CD8-positive, alpha-beta memory T cell (primary cell): Measurements from ENCODE around the gene KHDC4. TPM values are rescaled to one million over a fixed set of nuclear protein-coding genes. Genes with fewer than 3 reads are reported as not detected.
"Not testable (repeated sequence)": the region's sequence is repeated elsewhere in the genome, so short reads cannot be mapped to it uniquely, and the experiment has no call there.

Experiments used
- CTCF ChIA-PET: fragments of 350-600 bp; sonication (Branson Sonifier 250); formaldehyde crosslinking; loops from one replicate; lab custom pipeline; 2021; ENCODE audit warnings: antibody characterized with exemption; lab: Charles Lee
- POLR2A ChIA-PET: fragments of 350-600 bp; sonication (Branson Sonifier 250); formaldehyde crosslinking; loops from one replicate; lab custom pipeline; 2021; ENCODE audit warnings: antibody characterized with exemption; lab: Charles Lee
- DNase-seq, 5 donors: peaks; one replicate each; pipeline versions ENCODE4 v3.0.0 to v3.0.0-alpha.2; 2020 to 2022; ENCODE audit warnings: mixed read lengths in 1 of 5
- H3K27ac ChIP-seq: one replicate; pipeline ENCODE4 v1.7.0; 2013; ENCODE audit warnings: low read depth, mild to moderate bottlenecking, low read length, moderate library complexity
- H3K27me3 ChIP-seq: 2 replicates; pipeline ENCODE4 v1.7.0; 2013; ENCODE audit warnings: low read length, mild to moderate bottlenecking; ENCODE audit not compliant: insufficient read depth, poor library complexity, severe bottlenecking
- H3K36me3 ChIP-seq: 2 replicates; pipeline ENCODE4 v1.7.0; 2013; ENCODE audit warnings: mild to moderate bottlenecking, low read length, moderate library complexity; ENCODE audit not compliant: insufficient read depth
- H3K4me1 ChIP-seq: 2 replicates; pipeline ENCODE4 v1.7.0; 2013; ENCODE audit warnings: mild to moderate bottlenecking, low read length, moderate library complexity; ENCODE audit not compliant: insufficient read depth
- H3K4me3 ChIP-seq: 2 replicates; pipeline ENCODE4 v1.7.0; 2013; ENCODE audit warnings: mild to moderate bottlenecking, low read length
- H3K9me3 ChIP-seq: 2 replicates; pipeline ENCODE4 v1.7.0; 2013; ENCODE audit warnings: mild to moderate bottlenecking, low read length
- H3K27ac Mint-ChIP-seq, 8 donors: one replicate each; pipeline ENCODE4 v1.8.0; 2020 to 2021; ENCODE audit warnings: mixed read lengths in 8 of 8, mild to moderate bottlenecking in 6 of 8, inconsistent platforms in 3 of 8, moderate library complexity in 3 of 8
- H3K27me3 Mint-ChIP-seq, 2 donors: one replicate each; pipeline ENCODE4 v1.8.0; 2020 to 2021; ENCODE audit warnings: mixed read lengths in 2 of 2, mild to moderate bottlenecking in 1 of 2, moderate library complexity in 1 of 2
- H3K36me3 Mint-ChIP-seq, 3 donors: one replicate each; pipeline ENCODE4 v1.8.0; 2020 to 2021; ENCODE audit warnings: mixed read lengths in 3 of 3, inconsistent platforms in 1 of 3, mild to moderate bottlenecking in 1 of 3
- H3K4me1 Mint-ChIP-seq, 3 donors: one replicate each; pipeline ENCODE4 v1.8.0; 2020 to 2021; ENCODE audit warnings: mixed read lengths in 3 of 3, inconsistent platforms in 1 of 3, mild to moderate bottlenecking in 1 of 3
- H3K4me3 Mint-ChIP-seq, 7 donors: one replicate each; pipeline ENCODE4 v1.8.0; 2020 to 2021; ENCODE audit warnings: mixed read lengths in 7 of 7, mild to moderate bottlenecking in 6 of 7, moderate library complexity in 4 of 7, inconsistent platforms in 2 of 7
- H3K9me3 Mint-ChIP-seq, 5 donors: one replicate each; pipeline ENCODE4 v1.8.0; 2020 to 2022; ENCODE audit warnings: mixed read lengths in 5 of 5, mild to moderate bottlenecking in 3 of 5, moderate library complexity in 2 of 5, inconsistent platforms in 1 of 5
- polyA plus RNA-seq: library from polyadenylated mRNA; unstranded; fragments of 300-500 nt; fragmentation: Illumina TruSeq; gene quantifications from one replicate; pipeline ENCODE4 v1.2.3, GENCODE V29; 2021
- total RNA-seq, 2 experiments: library from RNA; stranded (reverse); gene quantifications; one replicate each; pipeline ENCODE4 v1.2.3, GENCODE V29; 2021

Gene KHDC4
- total and polyA plus RNA-seq, 3 experiments from 2014 or later = 8.2 to 61.2 (median 58.8) TPM

DNA sequence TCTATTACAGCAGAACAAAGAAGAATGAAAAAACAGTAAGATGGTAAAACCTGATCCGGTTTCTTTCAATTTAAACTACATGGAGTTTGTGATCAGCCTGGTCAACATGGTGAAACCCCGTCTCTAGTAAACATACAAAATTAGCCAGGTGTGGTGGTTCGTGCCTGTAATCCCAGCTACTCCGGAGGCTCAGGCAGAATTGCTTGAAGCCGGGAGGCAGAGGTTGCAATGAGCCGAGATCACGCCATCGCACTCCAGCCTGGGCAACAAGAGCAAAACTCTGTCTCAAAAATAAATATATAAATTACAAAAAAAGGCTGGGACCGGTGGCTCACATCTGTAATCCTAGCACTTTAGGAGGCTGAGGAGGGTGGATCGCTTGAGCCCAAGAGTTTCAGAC is 3.5 kb downstream of the KHDC4 start:
- not testable (repeated sequence) for H3K27ac ChIP-seq, H3K9me3 Mint-ChIP-seq, H3K9me3 ChIP-seq, DNase-seq, H3K27me3 Mint-ChIP-seq, H3K27me3 ChIP-seq
- peak overlapping the region; percentile 41 to 92 (median 77) for H3K27ac Mint-ChIP-seq
- H3K4me3 Mint-ChIP-seq = peak overlapping the region; percentile 16 to 85 (median 64)
- Histone ChIP-seq H3K4me1 (peaks cover 42% of the 10 kb centered on the region), H3K36me3 (peaks cover 60% of the 10 kb centered on the region), H3K4me3 (peak overlapping the region; percentile 4)
- CTCF ChIA-PET = interaction anchor here (0.9 to 3.1 kb wide), 7 partner anchors 8 to 136 kb away, joined by 3 to 10 read pairs (median 5); no protein-coding TSS in a partner anchor
- H3K36me3 Mint-ChIP-seq = peaks cover 3 to 62% (median 13%) of the 10 kb centered on the region in 3 donors
- H3K4me1 Mint-ChIP-seq = peaks cover 12 to 32% (median 15%) of the 10 kb centered on the region in 3 donors
- POLR2A ChIA-PET = interaction anchor here (0.6 kb wide), 2 partner anchors 112 to 133 kb away, joined by 3 to 5 read pairs; no protein-coding TSS in a partner anchor

GRCh38 chr1:155929057-155929456 is 5.2 kb downstream of the KHDC4 start:
- no peak for DNase-seq
- ChIA-PET POLR2A (no interaction called here), CTCF (interaction anchor here (1.4 to 1.6 kb wide), 2 partner anchors 9 to 61 kb away, joined by 5 to 10 read pairs; no protein-coding TSS in a partner anchor)
- Mint-ChIP-seq H3K36me3 (peaks cover 3 to 74% (median 14%) of the 10 kb centered on the region in 3 donors), H3K9me3 (no peaks in the 10 kb centered on the region), H3K27me3 (no peaks in the 10 kb centered on the region), H3K27ac (peak overlapping the region in 5 of 8 donors; percentile 2 to 62 (median 43)), H3K4me1 (peaks cover 12 to 34% (median 20%) of the 10 kb centered on the region in 3 donors), H3K4me3 (peak overlapping the region in 1 of 7 donors; percentile 26)
- Histone ChIP-seq H3K4me1 (peaks cover 37% of the 10 kb centered on the region), H3K9me3 (no peaks in the 10 kb centered on the region), H3K36me3 (peaks cover 66% of the 10 kb centered on the region), H3K27ac (no peak overlapping the region), H3K27me3 (no peaks in the 10 kb centered on the region), H3K4me3 (no peak overlapping the region)

- POLR2A ChIA-PET = interaction anchor here (0.6 kb wide), 1 partner anchor 339 kb away, joined by 5 read pairs; no protein-coding TSS in a partner anchor
- Mint-ChIP-seq H3K27me3 (no peaks in the 10 kb centered on the region), H3K4me3 (no peak overlapping the region), H3K4me1 (peaks cover 15 to 30% (median 21%) of the 10 kb centered on the region in 3 donors), H3K36me3 (peaks cover 18 to 84% (median 26%) of the 10 kb centered on the region in 3 donors), H3K27ac (peak overlapping the region in 3 of 8 donors; percentile 9 to 23 (median 22)), H3K9me3 (no peaks in the 10 kb centered on the region)
- Histone ChIP-seq H3K9me3 (no peaks in the 10 kb centered on the region), H3K36me3 (peaks cover 69% of the 10 kb centered on the region), H3K27ac (no peak overlapping the region), H3K4me3 (no peak overlapping the region), H3K4me1 (peaks cover 4% of the 10 kb centered on the region), H3K27me3 (no peaks in the 10 kb centered on the region)
- CTCF ChIA-PET = no interaction called here
- DNase-seq = no peak
Observed at GRCh38 chr1:155925506-155925905, 8.7 kb downstream of the KHDC4 start.

DNA sequence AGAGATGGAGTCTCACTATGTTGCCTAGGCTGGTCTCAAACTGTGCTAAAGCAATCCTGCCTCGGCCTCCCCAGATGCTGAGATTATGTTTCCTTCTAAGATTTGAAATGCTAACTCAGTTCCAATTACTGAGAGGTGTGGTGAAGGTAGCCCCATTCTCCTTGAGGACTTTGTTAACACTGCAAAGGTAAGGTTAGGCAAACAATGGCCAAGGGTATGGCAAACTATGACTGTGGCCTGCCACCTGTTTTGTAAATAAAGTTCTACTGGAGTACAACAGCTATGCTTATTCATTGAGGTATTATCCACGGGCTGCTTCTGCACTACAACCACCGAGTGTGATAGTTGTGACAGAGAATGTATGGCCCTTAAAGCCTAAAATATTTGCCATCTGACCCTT is 13.5 kb downstream of the KHDC4 start:
- no peaks in the 10 kb centered on the region for H3K9me3 ChIP-seq
- Mint-ChIP-seq H3K36me3 (peaks cover 19 to 83% (median 23%) of the 10 kb centered on the region in 3 donors), H3K27me3 (no peaks in the 10 kb centered on the region), H3K4me3 (no peak overlapping the region), H3K27ac (peak overlapping the region in 1 of 8 donors; percentile 38), H3K4me1 (peaks cover 4 to 15% (median 9%) of the 10 kb centered on the region in 3 donors), H3K9me3 (no peaks in the 10 kb centered on the region)
- DNase-seq = no peak
- no peaks in the 10 kb centered on the region for H3K4me1 ChIP-seq
- H3K4me3 ChIP-seq = no peak overlapping the region
- POLR2A ChIA-PET = no interaction called here
- no peak overlapping the region for H3K27ac ChIP-seq
- CTCF ChIA-PET = interaction anchor here (0.6 to 1.4 kb wide), 2 partner anchors 18 to 24 kb away, joined by 3 read pairs; no protein-coding TSS in a partner anchor
- peaks cover 65% of the 10 kb centered on the region for H3K36me3 ChIP-seq
- no peaks in the 10 kb centered on the region for H3K27me3 ChIP-seq

DNA sequence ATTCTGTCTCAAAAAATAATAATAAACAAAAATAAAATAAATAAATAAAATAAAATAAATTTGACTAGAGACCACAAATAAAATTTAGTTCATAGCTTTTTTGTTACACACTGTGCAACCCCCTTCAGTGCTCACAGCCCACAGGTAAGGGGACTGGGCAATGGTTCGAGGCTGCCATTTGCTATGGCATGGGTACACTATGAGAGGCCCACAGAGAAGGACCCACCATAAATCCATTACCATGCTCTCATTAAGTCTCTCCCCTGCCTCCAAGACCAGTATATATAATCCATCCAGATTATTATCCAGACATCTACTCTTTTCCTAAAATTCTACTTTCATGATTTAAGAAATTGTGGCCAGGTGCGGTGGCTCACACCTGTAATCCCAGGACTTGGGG is 14.4 kb downstream of the KHDC4 start:
- ChIA-PET CTCF (no interaction called here), POLR2A (no interaction called here)
- Histone ChIP-seq H3K27ac (no peak overlapping the region), H3K27me3 (no peaks in the 10 kb centered on the region), H3K36me3 (peaks cover 64% of the 10 kb centered on the region), H3K4me3 (no peak overlapping the region), H3K9me3 (no peaks in the 10 kb centered on the region), H3K4me1 (no peaks in the 10 kb centered on the region)
- Mint-ChIP-seq H3K27ac (no peak overlapping the region), H3K4me1 (peaks cover 2 to 10% (median 9%) of the 10 kb centered on the region in 3 donors), H3K36me3 (peaks cover 19 to 85% (median 23%) of the 10 kb centered on the region in 3 donors), H3K4me3 (no peak overlapping the region), H3K27me3 (no peaks in the 10 kb centered on the region), H3K9me3 (no peaks in the 10 kb centered on the region)
- no peak for DNase-seq

- Histone ChIP-seq H3K27ac (no peak overlapping the region), H3K4me1 (no peaks in the 10 kb centered on the region), H3K9me3 (no peaks in the 10 kb centered on the region), H3K27me3 (no peaks in the 10 kb centered on the region), H3K36me3 (peaks cover 75% of the 10 kb centered on the region), H3K4me3 (no peak overlapping the region)
- ChIA-PET CTCF (interaction anchor here (1.2 kb wide), 1 partner anchor 20 kb away, joined by 3 read pairs; no protein-coding TSS in a partner anchor), POLR2A (interaction anchor here (0.5 to 0.6 kb wide), 2 partner anchors 15 to 801 kb away, joined by 4 to 7 read pairs; no protein-coding TSS in a partner anchor)
- Mint-ChIP-seq H3K36me3 (peaks cover 17 to 88% (median 26%) of the 10 kb centered on the region in 3 donors), H3K4me3 (no peak overlapping the region), H3K27ac (peak overlapping the region in 2 of 8 donors; percentile 21 to 27), H3K9me3 (no peaks in the 10 kb centered on the region), H3K27me3 (no peaks in the 10 kb centered on the region), H3K4me1 (peaks cover 2 to 10% (median 9%) of the 10 kb centered on the region in 3 donors)
- DNase-seq = no peak
Observed at GRCh38 chr1:155918660-155919059, 15.6 kb downstream of the KHDC4 start.

DNA sequence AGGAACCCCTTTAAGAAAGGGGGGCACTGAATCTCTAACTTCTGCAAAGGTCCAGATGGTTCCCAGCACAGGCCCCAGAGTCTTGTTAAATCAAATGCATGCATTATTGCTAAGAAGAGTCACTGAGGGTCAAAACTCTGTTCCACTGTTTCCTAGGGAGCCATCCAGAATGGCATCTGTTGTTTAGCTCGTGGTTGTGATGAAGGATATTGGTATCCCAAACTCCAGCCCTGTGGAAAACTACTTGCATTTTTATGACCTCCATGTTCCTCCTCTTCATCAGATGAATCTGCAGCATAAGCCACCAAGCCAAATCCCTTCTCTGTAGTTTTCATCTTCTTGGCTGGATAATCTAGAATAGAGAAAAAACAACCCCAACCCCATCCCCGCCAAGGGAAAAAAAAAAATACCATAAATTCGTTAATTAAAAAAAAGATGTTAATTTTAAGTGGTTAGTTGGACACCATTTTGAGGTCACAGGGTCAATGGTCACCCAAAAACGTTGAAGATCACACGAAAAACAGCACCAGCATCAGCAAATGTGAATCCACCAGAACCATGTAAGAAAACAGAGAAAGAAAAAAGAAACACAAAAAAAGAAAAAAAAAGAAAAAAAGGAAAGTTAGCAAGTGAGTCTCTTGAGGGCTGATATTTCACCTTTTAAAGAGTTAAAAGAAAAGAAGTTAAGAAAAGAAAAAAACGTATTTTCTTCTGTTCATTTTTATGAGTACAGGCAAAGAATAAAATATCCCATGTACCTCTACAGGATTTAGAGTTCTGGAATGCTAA is 20.1 kb downstream of the KHDC4 start:
- DNase-seq = no peak
- Mint-ChIP-seq H3K9me3 (no peaks in the 10 kb centered on the region), H3K36me3 (peaks cover 9 to 88% (median 15%) of the 10 kb centered on the region in 3 donors), H3K27me3 (no peaks in the 10 kb centered on the region), H3K4me1 (peaks cover 23 to 29% (median 26%) of the 10 kb centered on the region in 3 donors), H3K27ac (peak overlapping the region in 1 of 8 donors; percentile 27), H3K4me3 (no peak overlapping the region)
- ChIA-PET POLR2A (no interaction called here), CTCF (interaction anchor here (2.2 kb wide), 1 partner anchor 9 kb away, joined by 5 read pairs; no protein-coding TSS in a partner anchor)
- H3K9me3 ChIP-seq = no peaks in the 10 kb centered on the region
- no peak overlapping the region for H3K27ac ChIP-seq
- no peaks in the 10 kb centered on the region for H3K27me3 ChIP-seq
- H3K4me1 ChIP-seq = peaks cover 22% of the 10 kb centered on the region
- peaks cover 48% of the 10 kb centered on the region for H3K36me3 ChIP-seq
- no peak overlapping the region for H3K4me3 ChIP-seq
